ENCODE measurements around the gene SYNGR3.

Gene SYNGR3

GRCh38 chr16:2015947-2016208 lies 26.1 kb downstream of the SYNGR3 start:
- no peaks in the 10 kb centered on the region for H3K9me3 ChIP-seq (ENCODE audit: severe bottlenecking)
- H3K27ac ChIP-seq (ENCODE audit: poor library complexity, severe bottlenecking): peak overlapping the region; percentile 53
- H3K27me3 ChIP-seq (ENCODE audit: insufficient read depth, poor library complexity, severe bottlenecking): peaks cover 16% of the 10 kb centered on the region
- H3K36me3 ChIP-seq (ENCODE audit: low read depth): no peaks in the 10 kb centered on the region
- H3K4me1 ChIP-seq (ENCODE audit: insufficient read depth, poor library complexity, severe bottlenecking): peaks cover 10% of the 10 kb centered on the region
- no peak for TF ChIP-seq CTCF (IDR thresholded peaks at IDR 0.05; ENCODE audit: poor library complexity, severe bottlenecking)
- no peak overlapping the region for H3K4me3 ChIP-seq (ENCODE audit: severe bottlenecking)
- DNase-seq (ENCODE audit: low spot score) (no peak), ATAC-seq (ENCODE audit: low read depth) (no peak)

GRCh38 chr16:2016407-2016922 lies 26.7 kb downstream of the SYNGR3 start:
- no peaks in the 10 kb centered on the region for H3K9me3 ChIP-seq (ENCODE audit: severe bottlenecking)
- DNase-seq (ENCODE audit: low spot score): no peak
- H3K4me3 ChIP-seq (ENCODE audit: severe bottlenecking): no peak overlapping the region
- peaks cover 10% of the 10 kb centered on the region for H3K4me1 ChIP-seq (ENCODE audit: insufficient read depth, poor library complexity, severe bottlenecking)
- ATAC-seq (ENCODE audit: low read depth): no peak
- H3K27ac ChIP-seq (ENCODE audit: poor library complexity, severe bottlenecking): no peak overlapping the region
- TF ChIP-seq CTCF (IDR thresholded peaks at IDR 0.05; ENCODE audit: poor library complexity, severe bottlenecking): peak; percentile 13
- peaks cover 18% of the 10 kb centered on the region for H3K27me3 ChIP-seq (ENCODE audit: insufficient read depth, poor library complexity, severe bottlenecking)
- H3K36me3 ChIP-seq (ENCODE audit: low read depth): no peaks in the 10 kb centered on the region

GRCh38 chr16:2019518-2019920 lies 29.7 kb downstream of the SYNGR3 start, which contains the start of gene NPW:
NPW (plus strand) TSS chr16:2019785.
- H3K27me3 ChIP-seq (ENCODE audit: insufficient read depth, poor library complexity, severe bottlenecking): peaks cover 18% of the 10 kb centered on the region
- TF ChIP-seq CTCF (IDR thresholded peaks at IDR 0.05; ENCODE audit: poor library complexity, severe bottlenecking): no peak
- ATAC-seq (ENCODE audit: low read depth) (no peak), DNase-seq (ENCODE audit: low spot score) (no peak)
- H3K36me3 ChIP-seq (ENCODE audit: low read depth): no peaks in the 10 kb centered on the region
- H3K4me3 ChIP-seq (ENCODE audit: severe bottlenecking): peak within 1 kb of the TSS; percentile 3
- H3K27ac ChIP-seq (ENCODE audit: poor library complexity, severe bottlenecking): no peak within 1 kb of the TSS
- H3K9me3 ChIP-seq (ENCODE audit: severe bottlenecking): no peaks in the 10 kb centered on the region
- H3K4me1 ChIP-seq (ENCODE audit: insufficient read depth, poor library complexity, severe bottlenecking): peaks cover 14% of the 10 kb centered on the region

GRCh38 chr16:2019921-2020831 lies 30.4 kb downstream of the SYNGR3 start:
- Histone ChIP-seq H3K27me3 (ENCODE audit: insufficient read depth, poor library complexity, severe bottlenecking) (peaks cover 18% of the 10 kb centered on the region), H3K27ac (ENCODE audit: poor library complexity, severe bottlenecking) (no peak overlapping the region), H3K4me3 (ENCODE audit: severe bottlenecking) (peak overlapping the region; percentile 3), H3K9me3 (ENCODE audit: severe bottlenecking) (no peaks in the 10 kb centered on the region), H3K4me1 (ENCODE audit: insufficient read depth, poor library complexity, severe bottlenecking) (peaks cover 10% of the 10 kb centered on the region), H3K36me3 (ENCODE audit: low read depth) (no peaks in the 10 kb centered on the region)
- ATAC-seq (ENCODE audit: low read depth) (no peak), DNase-seq (ENCODE audit: low spot score) (no peak)
- no peak for TF ChIP-seq CTCF (IDR thresholded peaks at IDR 0.05; ENCODE audit: poor library complexity, severe bottlenecking)

GRCh38 chr16:2022723-2023091 lies 32.9 kb downstream of the SYNGR3 start:
- Histone ChIP-seq H3K27ac (ENCODE audit: poor library complexity, severe bottlenecking) (no peak overlapping the region), H3K36me3 (ENCODE audit: low read depth) (no peaks in the 10 kb centered on the region), H3K27me3 (ENCODE audit: insufficient read depth, poor library complexity, severe bottlenecking) (peaks cover 18% of the 10 kb centered on the region), H3K4me3 (ENCODE audit: severe bottlenecking) (peak overlapping the region; percentile 9), H3K4me1 (ENCODE audit: insufficient read depth, poor library complexity, severe bottlenecking) (peaks cover 4% of the 10 kb centered on the region), H3K9me3 (ENCODE audit: severe bottlenecking) (no peaks in the 10 kb centered on the region)
- DNase-seq (ENCODE audit: low spot score) (no peak), ATAC-seq (ENCODE audit: low read depth) (peak; percentile 19)
- TF ChIP-seq CTCF (IDR thresholded peaks at IDR 0.05; ENCODE audit: poor library complexity, severe bottlenecking): no peak

Measured in RWPE2 (cell line).